T-helper 2 cell treated with Interferon-gamma antibody and Interleukin-4, amounts not matched to agents 5 μg/mL and 100 μg/mL, for 36 hours (primary cell): ENCODE measurements around the gene SESN2.
A peak's percentile ranks its signal among the peaks of the same experiment; 100 is the strongest.
"Not testable (repeated sequence)": the region's sequence is repeated elsewhere in the genome, so short reads cannot be mapped to it uniquely, and the experiment has no call there.

ENCODE experiments used
- DNase-seq: peaks from one replicate; pipeline ENCODE4 v3.0.0; 2021; ENCODE audit warnings: low spot score
- H3K27ac Mint-ChIP-seq: one replicate; pipeline ENCODE4 v1.8.0; 2021; ENCODE audit warnings: mild to moderate bottlenecking, mixed read lengths
- H3K27me3 Mint-ChIP-seq: one replicate; pipeline ENCODE4 v1.8.0; 2021; ENCODE audit warnings: low read depth, mixed read lengths
- H3K36me3 Mint-ChIP-seq: one replicate; pipeline ENCODE4 v1.8.0; 2021; ENCODE audit warnings: low read depth, mixed read lengths
- H3K4me1 Mint-ChIP-seq: one replicate; pipeline ENCODE4 v1.8.0; 2021; ENCODE audit warnings: low read depth, mixed read lengths
- H3K4me3 Mint-ChIP-seq: one replicate; pipeline ENCODE4 v1.8.0; 2022; ENCODE audit warnings: mild to moderate bottlenecking, moderate library complexity, mixed read lengths
- H3K9me3 Mint-ChIP-seq: one replicate; pipeline ENCODE4 v1.8.0; 2021; ENCODE audit warnings: mixed read lengths

Gene SESN2

GRCh38 chr1:28314547-28314941 lies 55.2 kb downstream of the SESN2 start:
- no peak overlapping the region for H3K4me3 Mint-ChIP-seq
- no peaks in the 10 kb centered on the region for H3K4me1 Mint-ChIP-seq
- DNase-seq: no peak
- H3K27me3 Mint-ChIP-seq: peaks cover 9% of the 10 kb centered on the region
- H3K36me3 Mint-ChIP-seq: no peaks in the 10 kb centered on the region
- H3K9me3 Mint-ChIP-seq: no peaks in the 10 kb centered on the region
- H3K27ac Mint-ChIP-seq: no peak overlapping the region

GRCh38 chr1:28317014-28317413 lies 57.7 kb downstream of the SESN2 start:
- Mint-ChIP-seq H3K9me3 (no peaks in the 10 kb centered on the region), H3K36me3 (no peaks in the 10 kb centered on the region), H3K4me3 (no peak overlapping the region), H3K4me1 (no peaks in the 10 kb centered on the region), H3K27me3 (peaks cover 3% of the 10 kb centered on the region), H3K27ac (no peak overlapping the region)
- no peak for DNase-seq

- no peaks in the 10 kb centered on the region for H3K4me1 Mint-ChIP-seq
- H3K9me3 Mint-ChIP-seq: no peaks in the 10 kb centered on the region
- no peak for DNase-seq
- H3K27me3 Mint-ChIP-seq: peaks cover 3% of the 10 kb centered on the region
- no peak overlapping the region for H3K4me3 Mint-ChIP-seq
- no peaks in the 10 kb centered on the region for H3K36me3 Mint-ChIP-seq
- no peak overlapping the region for H3K27ac Mint-ChIP-seq
These were observed 62.9 kb downstream of the SESN2 start for GRCh38 chr1:28322194-28322593.

GRCh38 chr1:28323720-28324119 lies 64.4 kb downstream of the SESN2 start:
- H3K4me3 Mint-ChIP-seq: no peak overlapping the region
- no peak overlapping the region for H3K27ac Mint-ChIP-seq
- H3K27me3 Mint-ChIP-seq: peaks cover 3% of the 10 kb centered on the region
- no peaks in the 10 kb centered on the region for H3K9me3 Mint-ChIP-seq
- DNase-seq: no peak
- peaks cover 2% of the 10 kb centered on the region for H3K36me3 Mint-ChIP-seq
- H3K4me1 Mint-ChIP-seq: peaks cover 4% of the 10 kb centered on the region

- Mint-ChIP-seq H3K36me3 (peaks cover 12% of the 10 kb centered on the region), H3K9me3 (no peaks in the 10 kb centered on the region), H3K4me1 (peaks cover 13% of the 10 kb centered on the region), H3K27ac (no peak overlapping the region), H3K4me3 (no peak overlapping the region), H3K27me3 (peaks cover 4% of the 10 kb centered on the region)
- no peak for DNase-seq
These were observed 67.2 kb downstream of the SESN2 start for GRCh38 chr1:28326515-28326914.

GRCh38 chr1:28326984-28327383 lies 67.7 kb downstream of the SESN2 start:
- Mint-ChIP-seq H3K4me1 (peaks cover 15% of the 10 kb centered on the region), H3K27ac (peak overlapping the region; percentile 17)

GRCh38 chr1:28327431-28327830 lies 68.1 kb downstream of the SESN2 start:
- not testable (repeated sequence) for H3K27ac Mint-ChIP-seq, H3K27me3 Mint-ChIP-seq, DNase-seq, H3K9me3 Mint-ChIP-seq
- Mint-ChIP-seq H3K4me3 (peak overlapping the region; percentile 92), H3K36me3 (peaks cover 20% of the 10 kb centered on the region), H3K4me1 (peaks cover 16% of the 10 kb centered on the region)

More at GRCh38 chr1:28326984-28327383, 67.7 kb downstream of the SESN2 start:
- no peak for DNase-seq
- peaks cover 16% of the 10 kb centered on the region for H3K36me3 Mint-ChIP-seq
- H3K9me3 Mint-ChIP-seq: no peaks in the 10 kb centered on the region
- no peak overlapping the region for H3K4me3 Mint-ChIP-seq
- H3K27me3 Mint-ChIP-seq: peaks cover 2% of the 10 kb centered on the region

GRCh38 chr1:28328228-28328648 lies 68.9 kb downstream of the SESN2 start:
- H3K27ac Mint-ChIP-seq: peak overlapping the region; percentile 98

GRCh38 chr1:28329395-28330153 lies 70.3 kb downstream of the SESN2 start:
- Mint-ChIP-seq H3K4me1 (peaks cover 23% of the 10 kb centered on the region), H3K27ac (peak overlapping the region; percentile 98), H3K36me3 (peaks cover 35% of the 10 kb centered on the region), H3K4me3 (peak overlapping the region; percentile 92), H3K27me3 (peaks cover 2% of the 10 kb centered on the region), H3K9me3 (no peaks in the 10 kb centered on the region)
- DNase-seq: no peak

More at GRCh38 chr1:28328228-28328648, 68.9 kb downstream of the SESN2 start:
- Mint-ChIP-seq H3K36me3 (peaks cover 28% of the 10 kb centered on the region), H3K4me1 (peaks cover 23% of the 10 kb centered on the region), H3K4me3 (peak overlapping the region; percentile 92), H3K9me3 (no peaks in the 10 kb centered on the region), H3K27me3 (peaks cover 2% of the 10 kb centered on the region)
- DNase-seq: no peak
